ENCODE data around the gene PARD3.

PARD3 gene

DNA sequence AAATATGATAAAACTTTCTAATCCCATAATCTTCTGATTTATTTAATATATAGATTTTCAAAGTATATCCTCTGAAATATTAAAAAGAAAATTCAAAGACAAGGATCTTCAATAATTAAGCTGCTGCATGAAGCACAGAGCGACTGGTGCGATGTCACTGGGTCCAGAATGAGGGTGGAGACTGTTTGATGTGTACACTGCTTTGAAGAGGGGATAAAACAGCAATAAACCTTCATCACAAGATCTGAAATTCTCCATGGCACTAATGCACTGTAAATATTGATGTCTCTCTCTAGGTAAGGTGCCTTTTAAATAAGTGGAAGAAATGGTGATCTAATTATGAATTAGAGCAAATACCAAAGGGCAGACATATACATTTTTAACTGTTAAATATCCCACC, 337.8 kb downstream of the PARD3 start:
- Histone ChIP-seq H3K4ac (ENCODE audit: low read depth, low read length) (no peak overlapping the region), H2AK5ac (ENCODE audit: low read length) (no peak overlapping the region), H3K27me3 (ENCODE audit: insufficient read depth, low read length) (no peaks in the 10 kb centered on the region), H3K79me2 (ENCODE audit: control insufficient read depth, insufficient read depth, low read length, poor library complexity) (no peaks in the 10 kb centered on the region), H4K8ac (ENCODE audit: low read depth, low read length) (no peak overlapping the region), H3K9me3 (ENCODE audit: insufficient read depth, low read depth, low read length) (no peaks in the 10 kb centered on the region), H2AFZ (ENCODE audit: insufficient read depth, low read length, poor library complexity) (no peak overlapping the region), H3K27ac (ENCODE audit: low read depth, low read length) (no peak overlapping the region), H2BK5ac (ENCODE audit: low read depth, low read length, poor library complexity) (no peak overlapping the region), H4K91ac (ENCODE audit: low read depth, low read length) (no peak overlapping the region), H3K18ac (ENCODE audit: low read length) (no peak overlapping the region), H3K9ac (ENCODE audit: low read length) (no peak overlapping the region), H3K4me3 (ENCODE audit: low read depth, low read length) (no peak overlapping the region), H2BK120ac (ENCODE audit: insufficient read depth, low read length, poor library complexity) (no peak overlapping the region), H3K79me1 (ENCODE audit: low read length) (no peaks in the 10 kb centered on the region), H2BK12ac (ENCODE audit: low read length) (no peak overlapping the region), H3K14ac (ENCODE audit: low read length) (no peak overlapping the region), H3K4me2 (ENCODE audit: low read length) (no peak overlapping the region), H3K23ac (ENCODE audit: low read length) (no peak overlapping the region), H3K4me1 (ENCODE audit: control insufficient read depth in 1 of 2, insufficient read depth in 2 of 2, low read length in 2 of 2) (peaks cover 0 to 3% of the 10 kb centered on the region in 2 experiments), H4K12ac (ENCODE audit: low read depth, low read length) (no peak overlapping the region), H3K36me3 (ENCODE audit: control insufficient read depth in 1 of 2, insufficient read depth in 2 of 2, low read length in 2 of 2) (no peaks in the 10 kb centered on the region)
- DNase-seq: no peak
- no CpG with 5 or more reads among the region's 2 CpGs for WGBS (ENCODE audit: extremely low coverage, insufficient coverage, insufficient read length)

DNA sequence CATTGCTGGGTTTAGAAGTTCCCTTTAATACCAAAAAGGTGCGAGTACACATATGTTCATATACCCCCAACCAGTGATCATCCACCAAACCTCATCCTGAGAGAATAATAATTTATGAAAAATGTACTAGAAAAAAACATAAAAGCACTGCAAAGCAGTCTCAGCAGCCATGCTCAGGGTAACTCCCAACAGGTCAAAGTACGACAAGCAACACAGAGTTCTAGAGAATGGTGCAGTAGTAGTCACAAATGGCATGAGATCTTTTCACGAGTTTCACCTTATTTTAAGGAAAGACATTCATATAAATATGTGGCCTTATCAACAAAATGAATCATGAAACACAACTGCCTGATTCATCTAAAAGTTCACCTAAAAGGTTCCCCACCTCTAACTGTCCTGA, 338.5 kb downstream of the PARD3 start:
- H3K4ac ChIP-seq (ENCODE audit: low read depth, low read length): no peak overlapping the region
- no peak overlapping the region for H3K14ac ChIP-seq (ENCODE audit: low read length)
- H3K18ac ChIP-seq (ENCODE audit: low read length): no peak overlapping the region
- H2BK5ac ChIP-seq (ENCODE audit: low read depth, low read length, poor library complexity): no peak overlapping the region
- H4K12ac ChIP-seq (ENCODE audit: low read depth, low read length): no peak overlapping the region
- no peak overlapping the region for H3K4me2 ChIP-seq (ENCODE audit: low read length)
- no peaks in the 10 kb centered on the region for H3K79me1 ChIP-seq (ENCODE audit: low read length)
- no peak overlapping the region for H2BK12ac ChIP-seq (ENCODE audit: low read length)
- no peaks in the 10 kb centered on the region for H3K9me3 ChIP-seq (ENCODE audit: insufficient read depth, low read depth, low read length)
- H2AFZ ChIP-seq (ENCODE audit: insufficient read depth, low read length, poor library complexity): no peak overlapping the region
- H4K8ac ChIP-seq (ENCODE audit: low read depth, low read length): no peak overlapping the region
- H2AK5ac ChIP-seq (ENCODE audit: low read length): no peak overlapping the region
- no peaks in the 10 kb centered on the region for H3K79me2 ChIP-seq (ENCODE audit: control insufficient read depth, insufficient read depth, low read length, poor library complexity)
- WGBS (ENCODE audit: extremely low coverage, insufficient coverage, insufficient read length): no CpG with 5 or more reads among the region's 3 CpGs
- H3K4me3 ChIP-seq (ENCODE audit: low read depth, low read length): no peak overlapping the region
- no peak overlapping the region for H2BK120ac ChIP-seq (ENCODE audit: insufficient read depth, low read length, poor library complexity)
- peaks cover 1 to 3% of the 10 kb centered on the region in 2 experiments for H3K4me1 ChIP-seq (ENCODE audit: control insufficient read depth in 1 of 2, insufficient read depth in 2 of 2, low read length in 2 of 2)
- no peaks in the 10 kb centered on the region for H3K27me3 ChIP-seq (ENCODE audit: insufficient read depth, low read length)
- H3K23ac ChIP-seq (ENCODE audit: low read length): no peak overlapping the region
- H3K27ac ChIP-seq (ENCODE audit: low read depth, low read length): no peak overlapping the region
- DNase-seq: no peak
- H3K9ac ChIP-seq (ENCODE audit: low read length): no peak overlapping the region
- no peak overlapping the region for H4K91ac ChIP-seq (ENCODE audit: low read depth, low read length)
- no peaks in the 10 kb centered on the region for H3K36me3 ChIP-seq (ENCODE audit: control insufficient read depth in 1 of 2, insufficient read depth in 2 of 2, low read length in 2 of 2)

DNA sequence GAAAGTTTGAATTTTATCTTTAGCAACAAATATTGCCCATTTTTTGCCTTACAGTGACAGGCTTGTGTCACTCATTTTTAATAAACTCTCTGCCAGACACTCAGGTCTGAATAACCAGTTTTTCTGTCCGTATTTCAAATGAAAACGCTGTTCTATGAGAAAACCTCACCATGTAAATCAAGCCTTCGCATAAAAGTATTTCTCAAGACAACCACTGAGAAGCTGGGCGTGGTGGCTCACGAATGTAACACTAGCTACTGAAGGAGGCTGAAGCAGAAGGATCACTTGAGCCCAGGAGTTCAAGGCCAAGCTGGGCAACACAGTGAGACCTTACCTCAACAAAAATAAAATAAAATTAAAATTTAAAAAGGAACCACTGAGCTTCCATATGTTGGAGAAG, 339.3 kb downstream of the PARD3 start:
- WGBS (ENCODE audit: extremely low coverage, insufficient coverage, insufficient read length): no CpG with 5 or more reads among the region's 5 CpGs
- Histone ChIP-seq H3K4ac (ENCODE audit: low read depth, low read length) (no peak overlapping the region), H3K79me2 (ENCODE audit: control insufficient read depth, insufficient read depth, low read length, poor library complexity) (no peaks in the 10 kb centered on the region), H4K8ac (ENCODE audit: low read depth, low read length) (no peak overlapping the region), H3K14ac (ENCODE audit: low read length) (no peak overlapping the region), H2AK5ac (ENCODE audit: low read length) (no peak overlapping the region), H3K23ac (ENCODE audit: low read length) (no peak overlapping the region), H3K4me3 (ENCODE audit: low read depth, low read length) (no peak overlapping the region), H3K36me3 (ENCODE audit: control insufficient read depth in 1 of 2, insufficient read depth in 2 of 2, low read length in 2 of 2) (no peaks in the 10 kb centered on the region), H4K12ac (ENCODE audit: low read depth, low read length) (no peak overlapping the region), H3K4me2 (ENCODE audit: low read length) (no peak overlapping the region), H2BK12ac (ENCODE audit: low read length) (no peak overlapping the region), H3K4me1 (ENCODE audit: control insufficient read depth in 1 of 2, insufficient read depth in 2 of 2, low read length in 2 of 2) (peaks cover 3 to 4% of the 10 kb centered on the region in 2 experiments), H3K18ac (ENCODE audit: low read length) (no peak overlapping the region), H2BK5ac (ENCODE audit: low read depth, low read length, poor library complexity) (no peak overlapping the region), H2AFZ (ENCODE audit: insufficient read depth, low read length, poor library complexity) (no peak overlapping the region), H4K91ac (ENCODE audit: low read depth, low read length) (no peak overlapping the region), H3K27ac (ENCODE audit: low read depth, low read length) (no peak overlapping the region), H3K9ac (ENCODE audit: low read length) (no peak overlapping the region), H3K9me3 (ENCODE audit: insufficient read depth, low read depth, low read length) (no peaks in the 10 kb centered on the region), H3K79me1 (ENCODE audit: low read length) (no peaks in the 10 kb centered on the region), H2BK120ac (ENCODE audit: insufficient read depth, low read length, poor library complexity) (no peak overlapping the region), H3K27me3 (ENCODE audit: insufficient read depth, low read length) (no peaks in the 10 kb centered on the region)
- no peak for DNase-seq

DNA sequence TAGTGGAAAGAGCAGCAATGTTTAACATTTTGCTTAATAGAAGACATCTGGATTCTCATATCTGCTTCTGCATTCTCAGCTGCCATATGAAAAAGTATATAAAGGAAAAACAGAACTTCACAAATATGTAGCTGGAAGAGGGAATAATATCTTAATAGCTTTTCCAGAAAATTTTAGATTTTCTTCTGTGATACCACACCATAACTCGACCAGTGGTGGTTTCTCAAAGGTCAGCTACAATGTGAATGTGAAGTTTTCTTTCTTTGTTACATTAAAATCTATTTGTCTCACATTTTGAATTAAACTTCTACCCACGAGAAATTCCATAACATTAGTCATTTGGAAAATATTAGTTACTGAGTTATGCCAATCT, 339.8 kb downstream of the PARD3 start:
- H3K79me1 ChIP-seq (ENCODE audit: low read length): no peaks in the 10 kb centered on the region
- H3K9me3 ChIP-seq (ENCODE audit: insufficient read depth, low read depth, low read length): no peaks in the 10 kb centered on the region
- no peak overlapping the region for H3K4me2 ChIP-seq (ENCODE audit: low read length)
- H4K91ac ChIP-seq (ENCODE audit: low read depth, low read length): no peak overlapping the region
- H3K14ac ChIP-seq (ENCODE audit: low read length): no peak overlapping the region
- WGBS (ENCODE audit: extremely low coverage, insufficient coverage, insufficient read length): no CpG with 5 or more reads among the region's 2 CpGs
- no peak overlapping the region for H2AFZ ChIP-seq (ENCODE audit: insufficient read depth, low read length, poor library complexity)
- no peak overlapping the region for H3K27ac ChIP-seq (ENCODE audit: low read depth, low read length)
- H2BK5ac ChIP-seq (ENCODE audit: low read depth, low read length, poor library complexity): no peak overlapping the region
- DNase-seq: no peak
- peaks cover 3 to 4% of the 10 kb centered on the region in 2 experiments for H3K4me1 ChIP-seq (ENCODE audit: control insufficient read depth in 1 of 2, insufficient read depth in 2 of 2, low read length in 2 of 2)
- H3K23ac ChIP-seq (ENCODE audit: low read length): no peak overlapping the region
- no peaks in the 10 kb centered on the region for H3K79me2 ChIP-seq (ENCODE audit: control insufficient read depth, insufficient read depth, low read length, poor library complexity)
- no peak overlapping the region for H2BK120ac ChIP-seq (ENCODE audit: insufficient read depth, low read length, poor library complexity)
- H4K12ac ChIP-seq (ENCODE audit: low read depth, low read length): no peak overlapping the region
- no peak overlapping the region for H2AK5ac ChIP-seq (ENCODE audit: low read length)
- no peak overlapping the region for H4K8ac ChIP-seq (ENCODE audit: low read depth, low read length)
- H2BK12ac ChIP-seq (ENCODE audit: low read length): no peak overlapping the region
- no peaks in the 10 kb centered on the region for H3K27me3 ChIP-seq (ENCODE audit: insufficient read depth, low read length)
- no peak overlapping the region for H3K9ac ChIP-seq (ENCODE audit: low read length)
- no peak overlapping the region for H3K18ac ChIP-seq (ENCODE audit: low read length)
- H3K4ac ChIP-seq (ENCODE audit: low read depth, low read length): no peak overlapping the region
- H3K36me3 ChIP-seq (ENCODE audit: control insufficient read depth in 1 of 2, insufficient read depth in 2 of 2, low read length in 2 of 2): no peaks in the 10 kb centered on the region
- H3K4me3 ChIP-seq (ENCODE audit: low read depth, low read length): no peak overlapping the region

Measured in trophoblast cell (in vitro differentiated cells and primary cell).